Activated naive CD4-positive, alpha-beta T cell treated with anti-CD3 and anti-CD28 coated beads, Interleukin-2, amount 10 ng/mL, durations not matched to agents 7 days and 5 days (primary cell): ENCODE data around the gene EGLN1.

Experiments
- CTCF ChIA-PET: fragments of 350-600 bp; sonication (Branson Sonifier 250); formaldehyde crosslinking; loops from one replicate; lab custom pipeline; 2021; ENCODE audit warnings: antibody characterized with exemption; lab: Charles Lee
- DNase-seq: peaks from one replicate; pipeline ENCODE4 v3.0.0-alpha.2; 2020
- H3K27ac Mint-ChIP-seq: one replicate; pipeline ENCODE4 v1.8.0; 2021; ENCODE audit warnings: mild to moderate bottlenecking, moderate library complexity, mixed read lengths
- H3K27me3 Mint-ChIP-seq: one replicate; pipeline ENCODE4 v1.8.0; 2021; ENCODE audit warnings: mild to moderate bottlenecking, mixed read lengths
- H3K36me3 Mint-ChIP-seq: one replicate; pipeline ENCODE4 v1.8.0; 2021; ENCODE audit warnings: mixed read lengths
- H3K4me1 Mint-ChIP-seq: one replicate; pipeline ENCODE4 v1.8.0; 2021; ENCODE audit warnings: mixed read lengths
- H3K4me3 Mint-ChIP-seq: one replicate; pipeline ENCODE4 v1.8.0; 2021; ENCODE audit warnings: mild to moderate bottlenecking, moderate library complexity, mixed read lengths
- H3K9me3 Mint-ChIP-seq: one replicate; pipeline ENCODE4 v1.8.0; 2021; ENCODE audit warnings: mixed read lengths

Gene EGLN1

DNA sequence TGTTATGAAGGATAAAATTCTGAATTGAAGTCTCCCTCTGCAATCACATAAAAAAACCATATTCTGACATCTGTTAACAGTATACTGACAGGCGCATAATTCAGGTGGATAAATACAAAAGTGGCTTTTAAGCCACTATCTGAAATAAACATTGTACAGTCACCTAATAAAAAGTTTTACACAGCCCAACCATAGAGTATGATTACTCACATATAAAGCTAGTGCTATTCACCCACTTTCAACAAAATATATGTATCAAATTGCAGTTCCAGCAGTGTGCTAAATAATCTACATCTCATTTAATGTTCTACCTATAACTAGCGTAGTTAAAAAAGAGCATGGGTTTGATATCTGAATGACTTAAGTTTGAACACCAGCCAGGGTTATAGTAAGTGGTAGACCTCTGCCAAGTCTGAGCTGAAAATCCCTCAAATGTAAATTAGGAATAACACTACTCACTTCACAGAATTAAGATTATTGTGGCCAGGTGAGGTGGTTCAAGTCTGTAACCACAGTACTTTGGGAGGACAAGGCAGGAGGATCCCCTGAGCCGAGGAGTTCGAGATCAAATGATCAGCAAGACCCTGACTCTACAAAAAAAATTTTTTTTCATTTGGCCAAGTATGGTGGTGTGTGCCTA, 3.9 kb downstream of the EGLN1 start:
- H3K27me3 Mint-ChIP-seq = peaks cover 4% of the 10 kb centered on the region
- DNase-seq = no peak
- H3K4me1 Mint-ChIP-seq = peaks cover 61% of the 10 kb centered on the region
- H3K36me3 Mint-ChIP-seq = peaks cover 60% of the 10 kb centered on the region
- peak overlapping the region; percentile 89 for H3K4me3 Mint-ChIP-seq
- CTCF ChIA-PET = interaction anchor here (0.7 to 1.2 kb wide), 2 partner anchors 24 to 28 kb away, joined by 3 to 4 read pairs; no protein-coding TSS in a partner anchor
- no peaks in the 10 kb centered on the region for H3K9me3 Mint-ChIP-seq
- no peak overlapping the region for H3K27ac Mint-ChIP-seq

DNA sequence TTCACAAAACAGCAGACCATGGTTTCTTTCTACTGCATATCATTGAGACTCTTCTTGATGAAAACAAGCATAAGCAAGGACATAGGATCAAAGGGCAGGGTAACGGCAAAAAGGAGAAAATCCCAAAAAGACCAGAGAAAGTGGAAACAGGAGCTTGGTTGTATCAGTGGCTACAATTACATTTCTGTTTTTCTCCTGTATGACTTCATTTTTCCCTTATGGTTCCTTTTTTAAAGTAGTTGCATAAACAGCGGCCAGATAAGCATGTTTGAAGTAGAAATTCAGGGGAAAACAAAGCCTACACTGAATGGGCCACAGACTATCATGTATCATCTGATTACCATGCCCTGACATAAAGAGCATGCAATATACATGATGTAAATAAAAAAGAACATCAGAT, 4.6 kb downstream of the EGLN1 start:
- Mint-ChIP-seq H3K9me3 (no peaks in the 10 kb centered on the region), H3K27me3 (peaks cover 2% of the 10 kb centered on the region), H3K36me3 (peaks cover 65% of the 10 kb centered on the region), H3K4me1 (peaks cover 61% of the 10 kb centered on the region), H3K4me3 (peak overlapping the region; percentile 89), H3K27ac (no peak overlapping the region)
- CTCF ChIA-PET = interaction anchor here (1.2 kb wide), 1 partner anchor 27 kb away, joined by 4 read pairs; no protein-coding TSS in a partner anchor
- DNase-seq = no peak

DNA sequence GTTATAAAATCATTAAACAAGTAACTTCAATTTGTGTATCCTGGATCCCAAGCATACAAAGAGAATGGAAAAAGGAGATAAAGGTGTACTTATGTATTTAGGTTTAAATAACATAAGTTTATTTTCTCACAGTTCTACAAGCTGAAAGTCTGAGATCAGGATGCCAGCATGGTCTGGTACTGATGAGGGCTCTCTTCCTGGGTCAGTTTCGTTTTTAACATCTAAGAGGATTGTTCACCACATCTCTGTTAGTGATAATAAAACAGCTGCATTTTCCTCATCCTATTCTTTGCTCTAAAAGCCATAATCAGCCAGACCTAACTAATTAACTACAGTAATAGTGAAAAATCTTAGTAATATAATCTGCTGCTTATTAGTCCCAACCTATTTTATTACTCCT, 5.2 kb downstream of the EGLN1 start:
- no peaks in the 10 kb centered on the region for H3K27me3 Mint-ChIP-seq
- H3K4me1 Mint-ChIP-seq = peaks cover 64% of the 10 kb centered on the region
- no peak for DNase-seq
- H3K4me3 Mint-ChIP-seq = peak overlapping the region; percentile 89
- peaks cover 70% of the 10 kb centered on the region for H3K36me3 Mint-ChIP-seq
- H3K9me3 Mint-ChIP-seq = no peaks in the 10 kb centered on the region
- no peak overlapping the region for H3K27ac Mint-ChIP-seq
- CTCF ChIA-PET = no interaction called here

DNA sequence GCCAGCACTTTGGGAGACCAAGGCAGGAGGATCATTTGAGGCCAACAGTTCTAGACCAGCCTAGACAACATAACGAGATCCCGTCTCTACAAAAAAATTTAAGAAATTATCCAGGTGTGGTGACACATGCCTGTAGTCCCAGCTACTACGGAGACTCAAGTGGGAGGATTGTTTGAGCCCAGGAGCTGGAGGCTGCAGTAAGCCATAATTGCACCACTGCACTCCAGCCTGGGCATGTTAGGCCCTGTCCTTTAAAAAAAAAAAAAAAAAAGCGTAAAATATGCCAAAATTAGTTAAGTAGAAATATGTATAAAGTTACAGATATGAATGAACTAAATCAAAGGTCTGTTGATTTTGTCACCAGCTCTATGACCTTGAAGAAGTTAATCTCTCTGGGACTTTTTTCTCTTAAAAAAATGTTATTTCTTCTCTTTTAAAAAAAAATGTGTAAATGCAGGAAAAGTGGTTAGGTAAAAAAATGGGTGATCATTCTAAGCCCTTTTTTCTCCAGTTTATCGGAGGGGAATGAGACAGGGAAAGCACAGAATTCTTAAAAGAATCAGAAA, 7.0 kb downstream of the EGLN1 start:
- H3K36me3 Mint-ChIP-seq = peaks cover 64% of the 10 kb centered on the region

DNA sequence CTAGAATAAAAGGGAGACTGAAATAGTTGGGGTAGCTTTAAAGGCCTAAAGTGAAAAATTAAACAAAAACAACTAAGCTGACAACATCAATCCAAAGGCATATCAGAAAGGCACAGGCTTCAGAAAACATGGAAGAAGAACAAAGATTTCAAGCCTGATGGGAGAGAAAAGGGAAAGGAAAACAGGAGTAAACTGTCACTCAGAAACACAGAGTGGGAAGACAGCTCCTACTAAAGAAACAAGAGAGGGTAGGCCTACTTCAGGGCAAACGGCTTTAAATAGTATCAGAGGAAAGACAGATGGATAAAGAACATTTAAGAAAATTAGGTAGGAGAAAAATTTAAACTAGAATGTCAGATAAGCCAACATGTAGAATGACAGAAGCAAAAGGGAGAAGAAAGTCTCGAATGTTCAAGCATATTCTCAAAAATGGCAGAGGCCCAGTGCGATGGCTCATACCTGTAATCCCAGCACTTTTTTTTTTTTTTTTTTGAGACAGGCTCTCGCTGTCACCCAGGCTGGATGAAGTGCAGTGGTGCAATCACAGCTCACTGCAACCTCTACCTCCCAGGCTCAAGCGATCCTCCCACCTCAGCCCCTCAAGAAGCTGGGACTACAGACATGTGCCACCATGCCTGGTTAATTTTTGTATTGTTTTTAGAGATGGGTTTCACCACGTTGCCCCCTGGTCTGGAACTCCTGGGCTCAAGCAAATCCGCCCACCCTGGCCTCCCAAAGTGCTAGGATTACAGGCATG, 7.6 kb downstream of the EGLN1 start:
- Mint-ChIP-seq H3K27ac (no peak overlapping the region), H3K36me3 (peaks cover 58% of the 10 kb centered on the region), H3K4me1 (peaks cover 61% of the 10 kb centered on the region), H3K4me3 (no peak overlapping the region), H3K9me3 (no peaks in the 10 kb centered on the region), H3K27me3 (no peaks in the 10 kb centered on the region)
- no peak for DNase-seq
- CTCF ChIA-PET = interaction anchor here (0.6 kb wide), 1 partner anchor 66 kb away, joined by 4 read pairs; no protein-coding TSS in a partner anchor

More for the DNA sequence above, 7.0 kb downstream of the EGLN1 start:
- CTCF ChIA-PET = no interaction called here
- Mint-ChIP-seq H3K27me3 (no peaks in the 10 kb centered on the region), H3K9me3 (no peaks in the 10 kb centered on the region), H3K4me3 (no peak overlapping the region), H3K4me1 (peaks cover 68% of the 10 kb centered on the region), H3K27ac (no peak overlapping the region)
- DNase-seq = no peak

DNA sequence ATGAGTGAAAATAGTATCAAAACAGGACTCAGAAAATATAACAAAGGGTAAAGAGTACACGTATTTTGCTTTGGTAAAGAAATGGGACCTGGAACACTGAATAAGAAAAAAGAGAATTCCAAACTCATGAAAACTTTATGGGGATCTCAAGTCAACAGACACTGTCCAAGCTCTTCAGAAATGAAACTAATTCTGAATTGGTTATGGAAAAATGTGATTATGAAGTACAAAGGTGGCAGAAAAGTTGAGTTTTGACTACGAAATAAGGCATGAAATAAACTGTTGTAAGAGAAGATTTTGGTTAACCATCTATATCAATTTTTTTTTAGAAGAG, 8.4 kb downstream of the EGLN1 start:
- Mint-ChIP-seq H3K4me3 (no peak overlapping the region), H3K27me3 (no peaks in the 10 kb centered on the region), H3K36me3 (peaks cover 54% of the 10 kb centered on the region), H3K27ac (peak overlapping the region; percentile 0), H3K4me1 (peaks cover 55% of the 10 kb centered on the region), H3K9me3 (no peaks in the 10 kb centered on the region)
- DNase-seq = no peak
- CTCF ChIA-PET = interaction anchor here (0.7 kb wide), 1 partner anchor 169 kb away, joined by 3 read pairs; no protein-coding TSS in a partner anchor

DNA sequence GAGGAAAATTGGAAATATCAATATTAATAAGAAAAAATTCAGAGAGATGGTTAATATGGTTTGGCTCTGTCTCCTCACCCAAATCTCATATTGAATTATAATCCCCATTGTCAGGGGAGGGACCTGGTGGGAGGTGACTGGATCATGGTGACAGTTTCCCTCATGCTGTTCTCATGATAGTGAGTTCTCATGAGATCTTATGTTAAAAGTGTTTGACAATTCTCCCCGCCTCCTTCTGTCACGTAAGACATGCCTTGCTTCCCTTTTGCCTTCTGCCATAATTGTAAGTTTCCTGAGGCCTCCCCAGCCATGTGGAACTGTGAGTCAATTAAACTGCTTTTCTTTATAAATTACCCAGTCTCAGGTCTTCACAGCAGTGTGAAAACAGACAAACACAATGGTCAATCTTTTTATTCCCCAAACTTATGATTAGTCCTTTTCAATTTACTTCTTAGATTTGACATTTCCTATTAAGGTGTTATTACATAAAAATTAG, 11.0 kb downstream of the EGLN1 start:
- H3K9me3 Mint-ChIP-seq = no peaks in the 10 kb centered on the region
- peaks cover 36% of the 10 kb centered on the region for H3K36me3 Mint-ChIP-seq
- H3K27me3 Mint-ChIP-seq = no peaks in the 10 kb centered on the region
- H3K4me3 Mint-ChIP-seq = no peak overlapping the region
- DNase-seq = no peak
- peaks cover 36% of the 10 kb centered on the region for H3K4me1 Mint-ChIP-seq
- no peak overlapping the region for H3K27ac Mint-ChIP-seq
- CTCF ChIA-PET = no interaction called here

DNA sequence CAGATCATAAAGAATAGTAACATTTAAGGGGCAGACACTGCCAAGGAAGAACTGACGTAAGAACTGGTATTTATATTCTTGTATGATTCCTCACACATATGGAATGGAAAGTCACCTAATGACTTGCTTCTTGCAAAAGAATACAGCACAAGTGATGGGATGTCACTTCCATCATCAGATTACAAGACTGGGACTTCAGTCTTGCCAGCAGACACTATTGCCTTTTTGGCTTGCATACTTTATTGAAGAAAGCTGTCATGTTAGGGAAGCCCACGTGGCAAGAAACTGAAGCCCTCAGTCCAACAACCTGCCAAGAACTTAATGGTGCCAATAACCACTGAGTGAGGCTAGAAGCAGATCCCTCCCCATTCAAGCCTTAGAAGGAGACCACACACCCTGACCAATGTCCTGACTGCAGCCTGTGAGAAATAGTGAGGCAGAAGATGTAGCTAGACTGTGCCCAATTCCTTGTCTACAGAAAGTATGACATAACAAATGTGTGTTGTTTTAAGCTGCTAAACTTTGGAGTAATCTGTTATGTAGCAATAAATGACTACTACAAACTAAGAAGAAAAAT, 12.0 kb downstream of the EGLN1 start:
- peaks cover 34% of the 10 kb centered on the region for H3K4me1 Mint-ChIP-seq
- H3K27ac Mint-ChIP-seq = no peak overlapping the region
- no peaks in the 10 kb centered on the region for H3K9me3 Mint-ChIP-seq
- no peaks in the 10 kb centered on the region for H3K27me3 Mint-ChIP-seq
- no peak overlapping the region for H3K4me3 Mint-ChIP-seq
- CTCF ChIA-PET = interaction anchor here (0.6 to 1.0 kb wide), 2 partner anchors 36 to 148 kb away, joined by 3 to 4 read pairs; no protein-coding TSS in a partner anchor
- peaks cover 36% of the 10 kb centered on the region for H3K36me3 Mint-ChIP-seq
- DNase-seq = no peak

DNA sequence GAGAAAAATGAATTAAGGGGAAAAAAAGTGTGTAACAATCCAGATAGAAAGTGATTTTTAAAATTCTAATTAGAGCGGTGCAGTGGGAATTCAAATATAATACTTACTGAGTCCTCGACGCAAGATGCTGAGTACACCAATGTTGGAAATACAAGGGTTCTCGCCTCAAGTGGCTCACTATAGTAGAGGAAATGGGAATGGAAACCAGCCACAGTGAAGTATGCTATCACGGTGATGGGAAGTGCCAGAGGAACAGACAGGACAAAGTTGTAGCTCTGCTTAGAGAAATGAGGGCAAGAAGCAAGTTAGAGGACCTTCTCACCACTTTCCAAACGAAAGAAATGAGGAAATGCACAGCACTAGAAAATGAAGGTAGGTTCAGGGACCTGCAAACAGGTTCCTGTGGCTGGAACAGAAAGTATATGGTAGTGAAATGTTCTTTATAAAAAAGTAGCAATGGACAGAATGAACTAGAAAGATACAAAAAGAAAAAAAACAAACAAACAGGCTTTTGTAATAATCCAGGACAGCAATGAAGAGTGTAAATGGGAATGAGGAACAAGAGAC, 13.5 kb downstream of the EGLN1 start:
- CTCF ChIA-PET = no interaction called here
- no peak for DNase-seq

DNA sequence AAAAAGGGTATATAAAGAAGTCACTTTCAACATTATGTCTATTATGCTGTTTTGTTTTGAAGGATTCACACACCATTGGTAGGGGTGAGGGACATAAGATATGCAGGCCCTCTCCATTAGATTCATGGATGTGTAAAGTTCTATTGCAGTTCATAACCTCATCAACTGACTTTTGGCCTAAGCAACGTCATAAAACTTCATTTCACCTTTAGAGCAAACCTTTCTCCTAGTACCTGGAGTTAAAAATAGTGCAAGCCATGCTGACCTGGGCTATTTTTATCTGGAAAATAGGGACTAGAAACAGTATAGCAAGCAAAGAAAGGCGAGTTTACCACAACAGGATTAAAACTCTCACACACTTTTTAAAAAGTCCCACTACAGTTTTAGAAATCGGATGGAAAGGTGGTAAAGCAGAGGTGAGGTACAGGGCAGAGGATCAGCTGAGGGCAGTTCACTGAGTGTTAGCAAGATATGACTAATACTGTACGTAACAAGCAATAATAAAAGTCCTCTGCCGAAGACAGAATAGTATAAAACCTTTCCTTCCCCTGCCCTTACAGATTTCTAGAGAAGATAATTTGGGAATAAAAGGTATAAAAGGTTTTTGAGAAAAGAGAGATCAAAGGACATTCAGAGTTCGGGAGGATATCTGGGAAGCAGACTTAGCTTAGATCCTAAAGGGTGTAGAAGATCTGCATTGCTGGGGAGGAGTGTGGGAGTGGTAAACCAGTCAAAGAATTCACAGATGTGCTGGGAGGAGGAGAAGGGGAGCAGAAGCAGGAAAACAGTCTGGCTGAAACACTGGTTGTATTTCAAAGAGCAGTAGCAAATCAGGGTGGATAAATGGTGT, 14.3 kb downstream of the EGLN1 start:
- no peak overlapping the region for H3K4me3 Mint-ChIP-seq
- no peak for DNase-seq
- peaks cover 17% of the 10 kb centered on the region for H3K4me1 Mint-ChIP-seq
- no peaks in the 10 kb centered on the region for H3K27me3 Mint-ChIP-seq
- peaks cover 26% of the 10 kb centered on the region for H3K36me3 Mint-ChIP-seq
- no peak overlapping the region for H3K27ac Mint-ChIP-seq
- no peaks in the 10 kb centered on the region for H3K9me3 Mint-ChIP-seq
- CTCF ChIA-PET = no interaction called here

More for the DNA sequence above, 13.5 kb downstream of the EGLN1 start:
- no peak overlapping the region for H3K27ac Mint-ChIP-seq
- H3K36me3 Mint-ChIP-seq = peaks cover 31% of the 10 kb centered on the region
- H3K4me3 Mint-ChIP-seq = no peak overlapping the region
- no peaks in the 10 kb centered on the region for H3K27me3 Mint-ChIP-seq
- H3K9me3 Mint-ChIP-seq = no peaks in the 10 kb centered on the region
- H3K4me1 Mint-ChIP-seq = peaks cover 25% of the 10 kb centered on the region

DNA sequence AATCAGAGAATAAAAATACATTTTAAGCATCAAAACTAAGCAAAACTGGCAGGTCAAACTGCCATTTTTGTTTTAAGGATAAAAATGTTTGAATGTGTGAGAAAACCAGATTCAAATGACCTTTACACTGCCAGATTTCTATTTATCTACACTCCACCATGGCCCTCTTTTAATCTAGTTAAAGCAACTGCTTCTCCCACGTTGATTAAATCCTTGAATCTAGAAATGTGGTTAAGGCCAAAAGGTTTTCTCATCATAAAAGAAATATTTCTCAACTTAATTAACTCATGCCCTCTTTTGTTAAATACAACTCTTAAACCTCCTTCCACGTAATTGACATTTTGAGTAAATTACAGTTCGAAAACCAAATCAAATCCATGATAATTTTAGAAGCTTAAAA, 15.0 kb downstream of the EGLN1 start:
- CTCF ChIA-PET = no interaction called here
- Mint-ChIP-seq H3K4me3 (no peak overlapping the region), H3K27me3 (no peaks in the 10 kb centered on the region)

DNA sequence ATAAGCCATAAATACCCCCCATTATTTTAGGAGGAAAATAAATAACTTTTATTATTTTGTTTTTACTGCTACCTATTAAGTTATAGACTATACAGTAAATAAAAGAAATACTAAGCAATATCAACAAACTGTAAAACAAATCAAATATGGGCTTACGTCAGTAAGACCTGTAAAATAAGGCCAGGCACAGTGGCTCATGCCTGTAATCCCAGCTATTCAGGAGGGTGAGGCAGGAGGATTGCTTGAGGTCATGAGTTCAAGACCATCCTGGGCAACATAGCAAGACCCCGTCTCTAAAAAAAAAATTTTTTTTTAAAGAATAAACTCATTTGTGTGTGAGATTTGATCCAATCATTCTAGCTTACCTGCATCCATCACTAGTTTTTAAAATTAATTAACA, 17.8 kb downstream of the EGLN1 start:
- Mint-ChIP-seq H3K9me3 (no peaks in the 10 kb centered on the region), H3K27ac (no peak overlapping the region), H3K36me3 (peaks cover 24% of the 10 kb centered on the region), H3K4me1 (peaks cover 7% of the 10 kb centered on the region), H3K4me3 (no peak overlapping the region), H3K27me3 (no peaks in the 10 kb centered on the region)
- no peak for DNase-seq
- CTCF ChIA-PET = no interaction called here

More for the DNA sequence above, 15.0 kb downstream of the EGLN1 start:
- DNase-seq = no peak
- Mint-ChIP-seq H3K27ac (no peak overlapping the region), H3K9me3 (no peaks in the 10 kb centered on the region), H3K4me1 (peaks cover 10% of the 10 kb centered on the region), H3K36me3 (peaks cover 20% of the 10 kb centered on the region)

DNA sequence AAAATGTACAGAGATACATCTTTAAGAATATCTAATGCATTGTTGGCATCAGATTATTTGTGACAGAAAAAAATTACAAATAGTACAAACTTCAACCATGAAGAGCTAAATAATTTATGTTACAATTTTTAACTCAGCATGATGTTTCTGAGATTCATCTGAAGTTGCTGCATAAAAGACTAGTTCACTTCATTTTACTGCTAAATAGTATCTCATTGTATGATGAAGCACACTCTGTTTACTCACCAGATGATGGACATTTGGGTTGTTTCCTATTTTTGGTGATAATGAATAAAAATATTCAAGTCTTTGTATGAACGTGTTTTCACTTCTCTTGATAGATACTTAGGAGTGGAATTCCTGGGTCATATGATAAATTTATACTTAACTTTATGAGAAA, 20.6 kb downstream of the EGLN1 start:
- Mint-ChIP-seq H3K9me3 (no peaks in the 10 kb centered on the region), H3K4me1 (peaks cover 6% of the 10 kb centered on the region), H3K4me3 (no peak overlapping the region), H3K36me3 (peaks cover 37% of the 10 kb centered on the region), H3K27ac (no peak overlapping the region), H3K27me3 (no peaks in the 10 kb centered on the region)
- no peak for DNase-seq
- CTCF ChIA-PET = no interaction called here
